NCI-H187 treated with DMSO at 0.1 percent for 48 hours (cell line): Measurements from ENCODE around the gene TMEM109.

ENCODE experiments used
- DNase-seq: peaks from one replicate; lab custom pipeline; 2025; lab: John Stamatoyannopoulos, UW

The TMEM109 gene

GRCh38 chr11:60970890-60971289 lies 56.9 kb downstream of the TMEM109 start:
- no peak for DNase-seq

- no peak for DNase-seq
These were observed 57.6 kb downstream of the TMEM109 start, which contains the start of gene CD6 for GRCh38 chr11:60971520-60971919. CD6 (plus strand) TSS chr11:60971680; CDS start chr11:60971866, 186 bp downstream.

- no peak for DNase-seq
These were observed 58.4 kb downstream of the TMEM109 start for GRCh38 chr11:60972182-60973030.
